ENCODE data around the gene PTPRT. TPM values are rescaled to one million over a fixed set of nuclear protein-coding genes. Genes with fewer than 3 reads are reported as not detected.

PTPRT gene
- total RNA-seq, 1 experiment from 2014 or later, result not detected

- intact Hi-C loops (cut with micrococcal nuclease; ENCODE audit: unreplicated experiment), result no loop called here
- Histone ChIP-seq H3K4me3 (ENCODE audit: low read depth, low read length, poor library complexity, severe bottlenecking) (no peak overlapping the region), H3K4me1 (ENCODE audit: insufficient read depth, low read length, poor library complexity, severe bottlenecking) (no peaks in the 10 kb centered on the region), H3K27me3 (replicated peaks; ENCODE audit: insufficient read depth, low read depth, low read length, poor library complexity) (no peaks in the 10 kb centered on the region), H3K9me3 (ENCODE audit: low read depth, low read length, poor library complexity, severe bottlenecking) (no peaks in the 10 kb centered on the region), H3K36me3 (ENCODE audit: insufficient read depth, low read length, poor library complexity, severe bottlenecking) (no peaks in the 10 kb centered on the region), H3K27ac (ENCODE audit: low read depth, low read length, poor library complexity, severe bottlenecking) (no peak overlapping the region)
- ChIA-PET POLR2A (ENCODE audit: low non-redundant PET) (no interaction called here), CTCF (no interaction called here)
- DNase-seq (ENCODE audit: low spot score), result no peak
- TF ChIP-seq EZH2 (IDR thresholded peaks at IDR 0.05; ENCODE audit: borderline replicate concordance, low read depth, low read length, poor library complexity, severe bottlenecking), result no peak
- TF ChIP-seq CTCF (conservative IDR thresholded peaks at IDR 0.05; ENCODE audit: low read depth, low read length), result no peak
- no TSS peak for BruUV-seq (replicated peaks)
These were observed 414.7 kb downstream of the PTPRT start for GRCh38 chr20:42775037-42775436.

DNA sequence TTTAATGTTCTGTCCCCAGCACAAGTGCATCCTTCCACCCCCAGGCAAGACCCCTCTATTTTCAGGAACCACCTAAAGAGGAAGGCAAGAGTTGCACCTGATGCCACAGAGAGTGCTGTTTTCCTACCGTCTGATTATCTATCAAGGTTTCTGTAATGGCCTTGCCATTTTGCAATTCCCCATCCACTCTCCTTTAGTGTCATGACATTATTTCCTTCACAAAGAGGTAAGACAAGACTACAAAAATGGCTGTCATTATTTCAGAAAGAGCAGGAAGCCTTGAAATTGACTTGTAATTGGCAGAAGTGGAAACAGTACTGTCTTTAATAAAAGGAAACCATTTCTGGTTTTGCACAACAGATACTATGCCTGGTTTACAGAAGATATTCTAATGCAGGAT is 426.7 kb downstream of the PTPRT start:
- no peak for DNase-seq (ENCODE audit: low spot score)
- Histone ChIP-seq H3K9me3 (ENCODE audit: low read depth, low read length, poor library complexity, severe bottlenecking) (no peaks in the 10 kb centered on the region), H3K4me3 (ENCODE audit: low read depth, low read length, poor library complexity, severe bottlenecking) (no peak overlapping the region), H3K27me3 (replicated peaks; ENCODE audit: insufficient read depth, low read depth, low read length, poor library complexity) (peaks cover 4% of the 10 kb centered on the region), H3K4me1 (ENCODE audit: insufficient read depth, low read length, poor library complexity, severe bottlenecking) (no peaks in the 10 kb centered on the region), H3K27ac (ENCODE audit: low read depth, low read length, poor library complexity, severe bottlenecking) (no peak overlapping the region), H3K36me3 (ENCODE audit: insufficient read depth, low read length, poor library complexity, severe bottlenecking) (no peaks in the 10 kb centered on the region)
- TF ChIP-seq CTCF (conservative IDR thresholded peaks at IDR 0.05; ENCODE audit: low read depth, low read length) (no peak), EZH2 (IDR thresholded peaks at IDR 0.05; ENCODE audit: borderline replicate concordance, low read depth, low read length, poor library complexity, severe bottlenecking) (no peak)
- POLR2A ChIA-PET (ENCODE audit: low non-redundant PET), result no interaction called here
- CTCF ChIA-PET, result no interaction called here
- intact Hi-C loops (cut with micrococcal nuclease; ENCODE audit: unreplicated experiment), result no loop called here
- BruUV-seq (replicated peaks), result no TSS peak

DNA sequence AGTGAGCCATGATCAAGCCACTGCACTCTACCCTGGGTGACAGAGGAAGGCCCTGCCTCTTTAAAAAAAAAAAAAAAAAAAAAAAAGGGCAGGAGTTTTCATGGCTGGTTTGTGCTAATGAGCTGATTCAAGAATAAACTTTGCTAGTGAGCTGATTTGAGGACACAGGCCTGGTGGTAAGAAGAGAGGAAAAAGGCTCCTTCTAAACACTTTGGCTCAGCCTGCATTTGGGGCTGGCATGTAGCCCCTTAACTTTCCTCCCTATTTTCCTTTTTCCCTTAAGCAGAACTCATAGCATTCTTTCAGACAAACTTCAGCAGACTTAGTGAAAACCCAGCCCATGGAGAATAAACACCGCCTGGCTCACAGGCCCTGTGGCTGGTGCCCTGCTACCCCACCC is 432.7 kb downstream of the PTPRT start:
- POLR2A ChIA-PET (ENCODE audit: low non-redundant PET), result no interaction called here

More for the DNA sequence above, 432.7 kb downstream of the PTPRT start:
- intact Hi-C loops (cut with micrococcal nuclease; ENCODE audit: unreplicated experiment), result no loop called here
- H3K27me3 ChIP-seq (replicated peaks; ENCODE audit: insufficient read depth, low read depth, low read length, poor library complexity), result peaks cover 2% of the 10 kb centered on the region
- no peak for DNase-seq (ENCODE audit: low spot score)
- no peaks in the 10 kb centered on the region for H3K4me1 ChIP-seq (ENCODE audit: insufficient read depth, low read length, poor library complexity, severe bottlenecking)
- H3K27ac ChIP-seq (ENCODE audit: low read depth, low read length, poor library complexity, severe bottlenecking), result no peak overlapping the region
- no peaks in the 10 kb centered on the region for H3K9me3 ChIP-seq (ENCODE audit: low read depth, low read length, poor library complexity, severe bottlenecking)
- TF ChIP-seq CTCF (conservative IDR thresholded peaks at IDR 0.05; ENCODE audit: low read depth, low read length), result no peak
- TF ChIP-seq EZH2 (IDR thresholded peaks at IDR 0.05; ENCODE audit: borderline replicate concordance, low read depth, low read length, poor library complexity, severe bottlenecking), result no peak
- BruUV-seq (replicated peaks), result no TSS peak
- no peaks in the 10 kb centered on the region for H3K36me3 ChIP-seq (ENCODE audit: insufficient read depth, low read length, poor library complexity, severe bottlenecking)
- CTCF ChIA-PET, result no interaction called here
- no peak overlapping the region for H3K4me3 ChIP-seq (ENCODE audit: low read depth, low read length, poor library complexity, severe bottlenecking)
